Tibial artery (tissue), 4 donors: Measurements from ENCODE around the gene CNGB1.

Experiments
- DNase-seq, 2 donors: peaks; one replicate each; pipeline ENCODE4 v3.0.0-alpha.2; 2019
- H3K27ac ChIP-seq, 2 donors: fragments of 200-600 bp; sonication (generic) in 1 of 2; 1 replicate in 1 of 2; 2 replicates in 1 of 2; pipeline ENCODE4 v1.5.1; 2018 to 2019; ENCODE audit warnings: mild to moderate bottlenecking in 1 of 2
- H3K27me3 ChIP-seq, 2 donors: fragments of 200-600 bp; sonication (generic) in 1 of 2; one replicate each; pipeline versions ENCODE4 v1.5.1 to v1.6.0; 2016 to 2019
- H3K36me3 ChIP-seq, 3 donors: fragments of 200-600 bp; sonication (generic) in 2 of 3; one replicate each; pipeline ENCODE4 v1.5.1; 2016 to 2019; ENCODE audit warnings: mild to moderate bottlenecking in 2 of 3
- H3K4me1 ChIP-seq, 4 donors: fragments of 200-600 bp; sonication (generic) in 2 of 4; 1 replicate in 3 of 4; 2 replicates in 1 of 4; pipeline ENCODE4 v1.5.1; 2016 to 2019
- H3K4me3 ChIP-seq, 2 donors: fragments of 200-600 bp; sonication (generic) in 1 of 2; 1 replicate in 1 of 2; 2 replicates in 1 of 2; pipeline ENCODE4 v1.5.1; 2018 to 2019; ENCODE audit warnings: mild to moderate bottlenecking in 2 of 2
- H3K9me3 ChIP-seq, 3 donors: fragments of 200-600 bp; sonication (generic) in 1 of 3; one replicate each; pipeline ENCODE4 v1.5.1; 2016 to 2019
- intact Hi-C: fragments of 100-400 bp; cut with DNase I; formaldehyde crosslinking; loops from one replicate; pipeline ENCODE4 v1.15.0; 2023; ENCODE audit warnings: low total_unique reads
- TF ChIP-seq, protein P1 (sequence below), 2 experiments: fragments of 200-600 bp in 1 of 2; fragments of 450-650 bp in 1 of 2; IDR thresholded peaks; one replicate each; pipeline ENCODE4 v1.5.1; 2017 to 2019; ENCODE audit warnings: antibody characterized with exemption in 2 of 2, mild to moderate bottlenecking in 1 of 2, moderate library complexity in 1 of 2

Gene CNGB1

DNA sequence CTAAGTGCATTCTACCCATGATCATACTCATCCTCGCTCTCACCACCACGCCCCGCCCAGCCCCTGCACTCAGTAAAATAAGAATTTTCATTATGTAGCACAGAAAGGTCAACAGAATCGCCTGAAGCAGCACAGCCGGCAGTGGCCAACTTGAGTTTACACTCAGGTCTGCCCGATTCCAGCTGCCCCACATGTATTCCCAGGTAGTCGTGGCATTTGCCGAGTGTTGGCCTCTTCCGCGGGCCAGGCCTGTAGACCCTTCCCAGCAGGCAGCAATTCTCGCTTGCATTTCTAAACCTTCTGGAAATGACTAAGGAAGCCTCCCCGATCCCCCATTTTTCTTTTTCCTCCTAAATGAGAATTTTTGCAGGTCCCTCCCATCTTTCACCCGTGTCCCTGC, 609 bp downstream of the CNGB1 start:
- Histone ChIP-seq H3K4me3 (no peak overlapping the region), H3K36me3 (no peaks in the 10 kb centered on the region), H3K4me1 (no peaks in the 10 kb centered on the region), H3K9me3 (no peaks in the 10 kb centered on the region), H3K27me3 (peaks cover 0 to 10% of the 10 kb centered on the region in 2 donors), H3K27ac (no peak overlapping the region)
- TF ChIP-seq, protein P1, sequence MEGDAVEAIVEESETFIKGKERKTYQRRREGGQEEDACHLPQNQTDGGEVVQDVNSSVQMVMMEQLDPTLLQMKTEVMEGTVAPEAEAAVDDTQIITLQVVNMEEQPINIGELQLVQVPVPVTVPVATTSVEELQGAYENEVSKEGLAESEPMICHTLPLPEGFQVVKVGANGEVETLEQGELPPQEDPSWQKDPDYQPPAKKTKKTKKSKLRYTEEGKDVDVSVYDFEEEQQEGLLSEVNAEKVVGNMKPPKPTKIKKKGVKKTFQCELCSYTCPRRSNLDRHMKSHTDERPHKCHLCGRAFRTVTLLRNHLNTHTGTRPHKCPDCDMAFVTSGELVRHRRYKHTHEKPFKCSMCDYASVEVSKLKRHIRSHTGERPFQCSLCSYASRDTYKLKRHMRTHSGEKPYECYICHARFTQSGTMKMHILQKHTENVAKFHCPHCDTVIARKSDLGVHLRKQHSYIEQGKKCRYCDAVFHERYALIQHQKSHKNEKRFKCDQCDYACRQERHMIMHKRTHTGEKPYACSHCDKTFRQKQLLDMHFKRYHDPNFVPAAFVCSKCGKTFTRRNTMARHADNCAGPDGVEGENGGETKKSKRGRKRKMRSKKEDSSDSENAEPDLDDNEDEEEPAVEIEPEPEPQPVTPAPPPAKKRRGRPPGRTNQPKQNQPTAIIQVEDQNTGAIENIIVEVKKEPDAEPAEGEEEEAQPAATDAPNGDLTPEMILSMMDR (IDR thresholded peaks at IDR 0.05), result no peak
- intact Hi-C loops, result no loop called here
- no peak for DNase-seq

DNA sequence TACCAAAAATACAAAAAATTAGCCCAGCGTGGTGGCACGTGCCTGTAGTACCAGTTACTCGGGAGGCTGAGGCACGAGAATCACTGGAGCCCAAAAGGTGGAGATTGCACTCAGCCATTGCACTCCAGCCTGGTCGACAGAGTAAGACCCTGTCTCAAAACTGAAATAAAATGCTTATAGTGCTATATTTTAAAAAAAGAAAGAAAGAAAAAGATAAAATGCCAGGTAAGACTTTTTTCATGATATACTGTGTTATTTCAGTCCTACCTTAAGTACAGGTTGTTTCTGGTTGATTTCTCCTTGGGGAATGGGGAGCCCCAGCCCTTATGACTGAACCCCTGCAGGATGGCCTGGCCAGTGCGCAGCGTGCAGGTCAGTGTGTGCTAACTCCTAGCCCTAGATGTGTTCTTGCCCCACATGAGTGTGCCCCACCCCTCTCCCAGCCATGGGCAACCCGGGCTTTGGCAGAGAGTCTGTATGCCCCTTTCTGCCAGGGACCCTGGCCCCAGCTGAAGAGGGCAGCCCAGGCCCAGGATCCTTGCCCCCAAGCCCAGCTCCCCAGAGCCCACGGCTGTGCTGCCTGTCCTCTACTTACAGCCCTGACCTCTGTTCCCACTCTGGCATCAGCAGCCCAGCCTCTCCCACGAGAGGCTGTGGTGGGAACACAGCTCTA, 1.3 kb downstream of the CNGB1 start:
- H3K9me3 ChIP-seq, result no peaks in the 10 kb centered on the region
- no peaks in the 10 kb centered on the region for H3K36me3 ChIP-seq
- TF ChIP-seq, protein P1 (IDR thresholded peaks at IDR 0.05), result no peak
- H3K27ac ChIP-seq, result no peak overlapping the region
- DNase-seq, result no peak
- H3K4me3 ChIP-seq, result no peak overlapping the region
- H3K4me1 ChIP-seq, result no peaks in the 10 kb centered on the region
- intact Hi-C loops, result no loop called here
- peaks cover 0 to 10% of the 10 kb centered on the region in 2 donors for H3K27me3 ChIP-seq

DNA sequence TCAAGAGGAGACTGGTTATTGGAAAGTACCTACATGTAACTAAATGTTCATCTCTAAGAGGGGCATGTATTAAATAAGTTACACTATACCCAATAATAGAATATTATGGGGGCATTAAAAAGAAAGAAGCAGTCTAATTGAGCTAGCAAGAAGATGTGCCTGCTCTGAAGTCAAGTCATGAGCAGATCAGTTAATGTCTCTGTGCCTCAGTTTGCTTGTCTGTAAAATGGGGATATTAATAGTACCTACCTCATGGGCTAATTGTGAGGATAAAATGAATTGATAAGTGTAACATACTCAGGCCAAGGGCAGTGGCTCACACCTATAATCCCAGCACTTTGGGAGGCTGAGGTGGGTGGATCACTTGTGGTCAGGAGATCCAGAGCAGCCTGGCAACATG, 3.0 kb downstream of the CNGB1 start:
- no peaks in the 10 kb centered on the region for H3K9me3 ChIP-seq

DNA sequence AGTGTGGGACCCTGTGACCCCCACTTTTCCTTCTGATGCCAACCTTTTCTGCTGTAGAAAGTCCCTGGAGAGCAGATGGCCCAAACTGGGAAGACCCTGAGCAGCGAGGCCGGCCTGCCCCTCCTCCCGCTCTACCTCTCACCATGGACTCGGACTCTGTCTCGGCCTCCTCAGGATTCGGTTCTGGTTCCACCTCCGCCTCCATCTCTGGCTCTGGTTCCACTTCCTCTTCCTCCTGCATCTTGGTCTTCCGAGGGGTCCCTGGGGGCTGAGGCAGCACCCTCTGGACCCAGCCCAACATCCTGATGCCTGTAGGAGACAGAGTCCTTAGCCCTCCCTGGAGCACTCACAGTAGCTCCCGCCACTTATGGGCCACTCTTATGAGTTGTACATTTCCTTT, 3.9 kb downstream of the CNGB1 start:
- no peaks in the 10 kb centered on the region for H3K9me3 ChIP-seq
- no peaks in the 10 kb centered on the region for H3K4me1 ChIP-seq
- H3K27me3 ChIP-seq, result peaks cover 0 to 10% of the 10 kb centered on the region in 2 donors
- no peak overlapping the region for H3K4me3 ChIP-seq
- intact Hi-C loops, result no loop called here
- H3K36me3 ChIP-seq, result no peaks in the 10 kb centered on the region
- TF ChIP-seq, protein P1 (IDR thresholded peaks at IDR 0.05), result no peak
- H3K27ac ChIP-seq, result no peak overlapping the region
- no peak for DNase-seq

More for the DNA sequence above, 3.0 kb downstream of the CNGB1 start:
- no peak for DNase-seq
- TF ChIP-seq, protein P1 (IDR thresholded peaks at IDR 0.05), result no peak
- H3K36me3 ChIP-seq, result no peaks in the 10 kb centered on the region
- H3K27ac ChIP-seq, result no peak overlapping the region
- peaks cover 0 to 10% of the 10 kb centered on the region in 2 donors for H3K27me3 ChIP-seq
- no peaks in the 10 kb centered on the region for H3K4me1 ChIP-seq
- H3K4me3 ChIP-seq, result no peak overlapping the region
- intact Hi-C loops, result no loop called here

DNA sequence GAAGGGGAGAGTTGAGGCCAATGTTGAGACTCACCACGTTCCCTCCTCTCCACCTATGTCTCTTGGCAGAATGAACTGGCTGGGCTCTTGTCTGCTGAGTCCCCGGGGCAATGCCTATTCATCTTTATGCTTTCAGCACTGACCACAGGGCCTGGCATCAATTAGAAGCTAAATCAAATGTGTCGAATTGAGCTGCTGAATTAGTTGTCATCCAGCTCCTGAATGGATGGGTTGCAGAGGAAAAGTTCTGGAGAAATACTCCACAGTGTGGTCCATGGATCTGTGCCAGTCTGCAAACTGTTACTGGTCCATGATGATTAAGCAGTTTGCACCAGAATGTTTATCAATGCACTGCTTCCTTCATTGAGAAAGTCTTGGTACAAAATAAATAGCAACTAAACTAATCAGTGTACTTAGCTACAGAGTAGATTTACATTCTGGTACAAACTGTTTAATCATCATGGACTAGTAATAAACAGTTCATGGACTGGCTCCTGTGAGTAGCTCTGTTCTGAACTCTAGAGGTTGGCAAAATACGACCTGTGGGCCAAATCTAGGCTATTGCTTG, 4.6 kb downstream of the CNGB1 start:
- H3K36me3 ChIP-seq, result no peaks in the 10 kb centered on the region
- H3K4me3 ChIP-seq, result no peak overlapping the region
- no peaks in the 10 kb centered on the region for H3K9me3 ChIP-seq
- intact Hi-C loops, result no loop called here
- TF ChIP-seq, protein P1 (IDR thresholded peaks at IDR 0.05), result no peak
- H3K27me3 ChIP-seq, result peaks cover 0 to 10% of the 10 kb centered on the region in 2 donors
- no peaks in the 10 kb centered on the region for H3K4me1 ChIP-seq
- no peak overlapping the region for H3K27ac ChIP-seq
- DNase-seq, result no peak
